GM21515 (cell line): ENCODE data around the gene CERK.

Experiments
- ATAC-seq: cut with Tn5 transposase; IDR thresholded peaks from one replicate; pipeline ENCODE4 v1.9.1; 2021; ENCODE audit not compliant: unreplicated experiment

The CERK gene

DNA sequence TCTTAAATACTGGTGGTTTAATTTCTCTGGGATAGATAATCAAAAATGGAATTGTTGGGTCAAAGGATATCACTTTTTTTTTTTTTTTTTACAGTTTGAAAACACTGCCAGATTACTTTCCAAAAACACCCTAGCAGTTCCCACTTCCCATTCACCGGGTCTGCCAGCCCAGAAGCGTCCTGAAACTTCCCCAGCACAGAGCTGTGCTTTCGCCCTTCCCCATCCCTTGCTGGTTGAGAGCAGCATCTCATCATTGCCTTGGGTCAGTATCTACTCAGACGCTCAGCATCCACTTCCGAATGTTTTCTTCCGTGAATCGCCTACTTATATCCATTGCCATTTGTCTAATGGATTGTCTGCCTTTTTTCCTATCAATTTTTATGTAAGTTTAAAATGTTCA lies 5.5 kb downstream of the CERK start:
- no peak for ATAC-seq

DNA sequence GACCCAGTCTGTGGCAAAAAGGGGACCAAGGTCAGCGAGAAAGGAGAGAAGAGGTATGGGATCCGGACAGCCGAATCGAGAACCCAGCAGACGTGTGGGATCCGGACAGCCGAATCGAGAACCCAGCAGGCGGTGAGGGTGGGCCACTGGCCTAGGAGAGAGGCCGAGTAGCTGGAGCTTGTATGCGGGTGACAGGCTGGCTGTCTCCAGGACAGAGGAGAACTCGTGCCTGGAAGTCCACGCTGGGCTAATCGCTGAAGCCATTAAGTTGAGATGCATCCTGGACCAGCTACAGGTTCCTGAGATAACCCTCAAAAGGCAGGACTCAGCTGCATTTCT lies 6.0 kb downstream of the CERK start:
- ATAC-seq, result no peak

DNA sequence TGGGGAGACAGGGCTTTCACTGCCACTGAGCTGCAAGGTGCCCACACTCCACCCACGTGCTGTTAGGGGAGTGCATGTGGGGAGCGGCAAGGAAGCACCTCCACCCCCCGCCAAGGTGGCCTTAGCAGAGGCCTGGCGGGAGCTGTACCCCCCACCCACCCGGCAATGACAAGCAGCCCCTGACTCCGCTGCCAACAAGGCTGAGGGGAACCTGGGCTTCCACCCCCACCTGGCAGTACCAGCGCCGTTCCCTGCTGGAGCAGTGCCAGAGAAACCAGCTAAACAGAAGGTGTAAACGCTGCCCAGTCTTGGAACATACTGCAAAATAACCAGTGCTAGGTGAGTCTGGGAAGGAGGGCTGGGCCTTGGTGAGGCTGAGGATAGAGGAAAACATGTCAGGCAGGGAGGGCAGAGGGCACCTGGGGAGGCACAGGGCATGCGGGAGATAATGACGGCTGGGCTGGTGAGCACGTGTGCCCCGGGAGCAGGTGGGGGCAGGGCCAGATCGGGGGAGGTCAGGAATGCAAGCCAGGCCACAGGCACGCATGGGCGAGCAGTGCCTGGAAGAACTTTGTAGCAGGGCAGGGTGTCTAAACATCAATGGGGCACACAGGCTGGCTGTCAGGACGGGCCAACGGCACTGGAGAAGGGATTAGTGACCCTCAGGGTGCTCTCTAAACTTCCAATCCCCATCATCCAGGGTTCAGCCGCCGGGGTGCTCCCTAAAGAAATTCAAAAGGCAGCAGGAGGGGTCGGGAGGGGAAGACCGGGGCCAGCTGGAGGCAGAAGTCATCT lies 6.6 kb downstream of the CERK start:
- ATAC-seq, result no peak

DNA sequence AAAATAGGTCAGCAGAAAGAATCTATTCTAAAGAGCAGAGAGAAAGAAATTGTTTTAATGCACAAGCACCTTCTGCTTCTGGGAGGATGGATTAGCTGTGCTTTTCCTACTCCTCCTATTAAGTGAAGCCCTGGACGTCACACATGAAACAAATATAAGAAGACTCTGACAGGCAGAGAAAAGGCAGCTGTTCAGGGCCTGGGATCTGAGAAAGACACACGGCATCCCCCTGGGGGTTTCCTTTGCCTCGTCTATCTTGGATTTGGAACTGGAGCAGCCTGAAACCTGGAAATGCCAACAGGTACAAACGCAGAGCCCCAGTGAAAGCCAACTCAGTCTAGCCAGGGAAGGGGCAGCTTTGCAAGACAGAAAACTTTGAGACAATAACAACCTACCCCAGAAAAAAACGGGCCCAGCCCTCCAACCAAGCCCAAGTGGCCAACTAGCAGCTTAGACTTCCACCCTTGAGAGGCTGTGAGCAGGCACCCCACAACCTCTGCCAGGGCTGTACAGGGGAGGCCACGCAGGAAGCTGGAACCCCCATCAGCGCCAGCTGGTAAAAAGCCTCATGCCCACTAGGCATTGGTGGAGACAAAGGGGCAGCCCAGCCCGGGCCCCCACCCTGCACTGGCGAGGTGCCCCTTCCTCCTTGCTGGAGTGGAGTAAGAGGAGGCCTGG lies 7.3 kb downstream of the CERK start:
- no peak for ATAC-seq

DNA sequence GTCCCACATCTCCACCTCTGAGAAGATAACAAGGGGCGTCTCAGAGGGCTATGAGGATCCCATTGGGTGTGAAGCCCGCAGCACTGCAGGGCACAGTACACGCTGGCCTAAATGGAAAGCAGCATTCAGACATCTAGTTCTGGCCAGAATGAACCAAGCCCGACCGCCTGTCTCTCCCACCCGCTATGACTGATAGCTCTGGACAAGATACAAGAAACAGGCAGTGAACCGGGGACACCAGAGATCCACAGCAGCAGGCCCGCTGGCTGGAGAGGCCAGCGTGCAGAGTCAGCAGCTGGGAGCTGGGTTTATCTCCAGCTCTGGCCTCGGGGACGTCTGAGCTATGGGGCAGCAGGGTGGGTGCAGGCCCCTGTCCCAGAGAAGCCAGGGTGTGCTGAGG lies 9.6 kb downstream of the CERK start:
- no peak for ATAC-seq

DNA sequence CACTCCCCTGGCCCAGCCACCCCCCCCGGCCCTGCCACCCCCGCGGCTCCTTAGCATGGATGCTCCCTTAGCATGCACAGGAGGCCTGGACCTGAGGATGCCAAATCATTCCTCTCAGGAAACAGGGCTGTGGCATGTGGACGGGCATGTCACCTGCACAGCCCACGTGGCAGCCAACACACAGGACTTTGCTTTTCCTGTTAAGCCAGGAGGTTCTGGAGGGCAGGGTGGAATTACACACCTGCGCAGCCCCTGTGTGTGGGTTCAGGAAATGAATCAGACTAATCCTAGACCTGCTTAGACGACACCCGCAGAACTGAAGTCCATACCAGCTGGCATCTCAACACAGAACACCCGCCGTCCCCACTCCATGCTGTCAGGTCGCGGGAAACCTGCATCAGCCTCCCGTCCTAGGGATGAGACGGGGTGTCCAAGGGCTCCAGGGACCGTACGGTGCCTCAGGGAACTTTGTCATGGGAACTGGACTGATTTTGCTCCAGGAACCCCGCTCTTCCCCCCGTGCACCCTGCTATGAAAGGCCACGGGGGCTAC lies 10.2 kb downstream of the CERK start:
- no peak for ATAC-seq

DNA sequence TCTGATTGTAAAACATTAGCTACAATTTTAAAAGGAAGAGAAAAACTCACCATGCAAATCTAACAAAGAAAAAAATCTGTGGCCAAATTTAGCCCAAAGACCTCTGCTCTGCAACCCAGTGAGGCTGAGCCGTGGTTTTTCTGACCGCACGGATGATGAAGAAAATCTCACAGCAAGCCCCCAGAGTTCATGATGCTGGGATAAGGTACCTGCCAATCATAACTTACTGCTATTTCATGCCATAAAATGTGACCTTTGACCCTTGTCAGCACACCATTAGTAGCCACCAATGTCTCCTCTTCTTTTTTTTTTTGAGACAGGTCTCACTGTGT lies 11.1 kb downstream of the CERK start:
- no peak for ATAC-seq

DNA sequence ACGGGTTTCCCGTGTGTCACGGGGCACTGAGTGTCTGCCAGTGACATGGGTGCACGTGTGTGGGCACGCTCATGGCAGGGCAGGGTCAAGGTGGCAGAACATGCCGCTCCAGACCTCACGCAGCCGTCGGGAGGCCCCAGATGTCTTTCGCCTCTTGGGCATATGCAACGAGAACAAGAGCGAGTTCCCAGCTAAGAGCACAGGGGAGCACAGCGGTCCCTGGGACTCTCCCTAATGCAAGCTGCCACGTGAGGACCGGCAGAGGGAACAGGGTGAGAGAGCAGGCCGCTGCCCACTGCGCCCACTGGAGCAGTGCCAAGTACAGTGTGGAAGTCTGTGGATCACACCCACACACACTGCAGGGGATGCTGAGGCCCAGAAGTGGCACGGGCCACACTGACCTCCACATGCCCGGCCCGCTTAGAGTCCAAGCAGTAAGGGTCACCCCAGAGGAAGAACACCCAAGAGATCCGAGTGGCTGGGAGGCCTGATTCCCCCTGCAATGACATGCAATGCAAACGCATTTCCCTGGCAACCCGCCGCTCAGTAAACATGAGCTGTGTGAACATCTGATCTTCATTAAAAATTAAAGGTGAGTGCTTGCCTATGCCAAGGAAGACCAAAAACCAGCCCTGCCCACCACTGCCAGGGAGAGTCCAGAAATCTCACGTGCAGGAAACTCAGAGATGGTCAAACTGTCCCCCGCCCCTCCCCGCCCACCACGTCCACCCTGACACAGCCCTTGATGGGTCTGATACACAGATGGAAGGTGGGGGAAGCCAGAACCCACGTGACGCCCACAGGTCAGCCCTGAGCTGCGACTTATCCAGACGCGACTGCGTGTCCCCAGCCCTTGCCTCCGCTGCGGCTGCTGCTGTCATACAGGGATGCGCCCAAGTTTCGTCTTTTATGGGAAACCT lies 11.7 kb downstream of the CERK start:
- ATAC-seq, result no peak

DNA sequence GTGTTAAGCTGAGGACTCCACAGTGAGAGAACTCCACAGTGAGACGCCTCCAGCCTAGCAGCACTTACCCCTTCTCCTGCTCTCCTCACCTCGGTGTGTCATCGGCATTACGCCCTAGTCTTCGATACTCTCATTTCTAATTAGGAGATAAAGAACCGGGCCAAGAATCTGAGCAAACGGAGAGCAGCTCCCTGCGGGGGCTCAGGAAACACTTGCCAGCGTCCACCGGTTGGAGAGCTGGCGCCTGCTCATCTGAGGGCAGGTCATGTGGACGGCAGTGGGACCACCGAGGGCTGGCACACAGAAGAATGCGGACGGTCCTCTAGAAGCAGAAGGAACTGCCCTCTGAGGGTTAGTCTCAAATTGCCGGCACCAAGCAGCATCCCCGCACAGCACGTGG lies 13.0 kb downstream of the CERK start:
- ATAC-seq, result no peak

DNA sequence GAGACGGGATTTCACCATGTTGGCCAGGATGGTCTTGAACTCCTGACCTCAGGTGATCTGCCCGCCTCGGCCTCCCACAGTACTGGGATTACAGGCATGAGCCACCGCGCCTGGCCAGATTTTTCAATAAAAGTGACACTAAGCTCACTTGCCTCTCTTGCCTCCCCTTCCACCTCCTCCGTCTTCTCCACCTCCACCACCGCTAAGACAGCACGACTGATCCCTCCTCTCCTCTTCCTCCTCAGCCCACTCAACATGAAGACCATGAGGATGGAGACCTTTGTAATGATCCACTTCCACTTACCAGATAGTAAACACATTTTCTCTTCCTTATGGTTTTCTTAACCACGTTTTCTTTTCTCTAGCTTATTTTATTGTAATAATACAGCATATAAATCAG lies 14.2 kb downstream of the CERK start:
- no peak for ATAC-seq

DNA sequence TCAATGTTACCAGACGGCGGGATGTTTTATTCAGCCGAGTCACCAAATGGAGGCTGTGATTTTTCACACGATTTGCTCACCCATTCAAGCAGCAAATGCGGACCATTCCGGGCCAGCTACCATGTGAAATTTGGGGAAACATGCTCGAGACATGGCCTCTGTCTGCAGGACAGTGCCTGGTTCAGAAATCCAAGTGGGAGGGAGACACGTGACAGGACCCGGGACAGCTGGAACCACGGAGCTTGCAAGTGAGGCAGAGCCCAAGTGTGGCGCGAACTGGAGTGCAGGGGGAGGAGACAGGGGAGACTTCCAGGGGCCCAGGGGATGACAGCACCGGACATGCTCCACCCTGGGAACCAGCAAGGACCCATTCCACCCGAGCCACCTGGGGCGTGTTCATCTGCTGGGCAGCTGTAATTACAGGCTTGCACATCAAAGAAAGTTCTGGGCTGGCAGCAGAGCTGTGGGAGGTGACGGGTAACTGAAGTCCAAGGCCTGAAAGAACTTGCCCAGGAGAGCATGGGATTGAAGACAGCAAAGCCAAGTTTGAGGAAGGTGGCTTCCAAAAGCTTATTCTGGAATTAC lies 16.5 kb downstream of the CERK start:
- ATAC-seq, result no peak

DNA sequence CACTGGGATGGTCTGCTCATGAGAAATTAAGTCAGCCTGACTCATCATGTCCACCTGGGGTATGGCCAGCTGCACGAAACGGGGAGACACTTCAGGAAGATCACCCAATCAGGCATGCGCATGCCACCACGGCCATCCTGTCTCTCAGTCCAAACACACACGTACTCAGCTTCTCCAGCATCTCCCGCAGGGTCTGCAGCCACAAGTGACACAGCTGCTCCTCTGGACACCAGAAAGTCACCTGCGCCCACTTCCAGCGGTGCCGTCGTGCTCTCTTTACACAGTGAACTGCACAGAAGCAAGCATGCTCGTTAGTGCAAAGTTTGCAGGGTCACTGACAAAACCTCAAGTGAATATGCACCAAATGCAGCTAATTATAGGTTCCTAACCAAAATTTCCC lies 18.1 kb downstream of the CERK start:
- ATAC-seq, result no peak

DNA sequence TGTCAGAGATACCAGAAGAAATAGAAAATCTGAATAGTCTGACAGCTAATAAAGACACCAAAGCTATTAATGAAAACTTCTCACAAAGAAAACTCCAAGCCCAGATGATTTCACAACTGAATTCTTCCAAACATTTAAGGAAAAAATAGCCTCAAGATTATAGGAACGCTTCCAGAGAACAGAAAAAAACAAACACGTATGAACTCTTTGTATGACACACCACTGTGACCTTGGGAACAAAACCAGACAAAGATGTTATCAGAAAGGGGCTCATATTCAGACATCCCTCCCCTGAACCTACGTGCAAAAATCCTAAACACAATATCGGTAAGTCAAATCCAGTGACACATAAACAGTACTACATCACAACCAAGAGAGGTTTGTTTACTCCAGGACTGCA lies 23.5 kb downstream of the CERK start:
- ATAC-seq, result no peak

DNA sequence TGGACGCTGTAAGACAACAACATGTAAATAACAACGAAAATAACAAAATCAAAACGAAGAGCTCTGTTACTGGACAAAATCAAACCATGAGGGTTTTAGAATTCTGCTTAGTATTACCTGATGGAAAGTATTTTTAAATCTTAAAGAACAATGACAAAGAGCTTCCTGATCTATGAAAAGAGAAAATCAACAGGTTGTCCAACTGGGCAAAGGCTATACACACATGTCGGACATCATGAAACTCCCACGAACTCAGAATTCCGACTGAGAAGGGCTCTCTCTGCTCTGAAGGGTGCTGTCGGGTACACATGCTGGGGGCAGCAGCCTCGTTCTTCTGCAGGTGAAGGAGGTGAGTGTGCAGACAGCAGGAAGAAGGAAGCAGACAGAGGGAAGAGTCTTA lies 25.8 kb downstream of the CERK start:
- no peak for ATAC-seq

DNA sequence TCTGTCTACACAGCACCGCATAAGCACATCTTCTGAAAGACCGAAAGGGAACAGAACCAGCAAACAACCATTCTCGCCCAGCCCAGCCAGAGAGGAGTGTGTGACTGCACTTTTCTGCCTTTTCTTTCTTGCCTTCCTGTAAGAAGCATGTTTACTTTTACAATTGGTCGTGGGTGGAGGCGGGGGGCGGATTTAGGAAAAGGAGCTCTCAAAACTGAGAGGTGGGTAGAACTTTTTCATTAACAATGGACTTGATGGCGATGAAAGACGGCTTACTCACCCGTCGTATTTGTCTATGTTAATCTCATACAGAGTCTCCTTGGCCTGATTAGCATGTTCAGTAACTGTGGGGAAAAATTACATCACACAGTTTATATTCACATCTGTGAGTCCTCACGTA lies 27.2 kb downstream of the CERK start:
- ATAC-seq, result no peak

DNA sequence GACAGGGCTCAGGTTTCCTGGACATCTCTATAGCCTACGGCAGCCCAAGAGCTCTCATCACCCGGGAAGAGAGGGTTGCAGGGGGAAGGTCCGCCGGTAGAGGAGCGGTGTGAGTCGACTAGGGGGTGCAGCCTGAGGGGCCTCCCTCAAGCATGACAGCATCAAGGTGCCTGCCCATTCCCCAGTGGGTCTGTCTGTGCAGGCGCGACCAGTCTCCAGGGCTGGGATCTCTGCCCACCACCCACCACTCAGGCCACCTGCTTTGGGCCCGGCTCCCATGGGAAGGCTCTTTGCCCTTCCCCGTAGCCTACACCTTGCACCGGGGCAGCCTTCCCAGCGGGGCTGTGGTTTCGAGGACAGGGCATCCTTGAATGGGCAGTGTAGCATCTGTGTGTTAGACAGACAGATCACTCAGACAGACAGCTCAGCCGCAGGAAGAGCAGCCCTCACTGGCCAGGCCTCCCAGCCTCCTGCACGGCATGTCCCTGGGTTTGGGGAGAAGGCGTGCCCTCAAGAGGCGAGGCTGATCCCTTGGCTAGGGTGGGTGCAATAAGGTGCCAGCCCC lies 29.2 kb downstream of the CERK start:
- ATAC-seq, result no peak

DNA sequence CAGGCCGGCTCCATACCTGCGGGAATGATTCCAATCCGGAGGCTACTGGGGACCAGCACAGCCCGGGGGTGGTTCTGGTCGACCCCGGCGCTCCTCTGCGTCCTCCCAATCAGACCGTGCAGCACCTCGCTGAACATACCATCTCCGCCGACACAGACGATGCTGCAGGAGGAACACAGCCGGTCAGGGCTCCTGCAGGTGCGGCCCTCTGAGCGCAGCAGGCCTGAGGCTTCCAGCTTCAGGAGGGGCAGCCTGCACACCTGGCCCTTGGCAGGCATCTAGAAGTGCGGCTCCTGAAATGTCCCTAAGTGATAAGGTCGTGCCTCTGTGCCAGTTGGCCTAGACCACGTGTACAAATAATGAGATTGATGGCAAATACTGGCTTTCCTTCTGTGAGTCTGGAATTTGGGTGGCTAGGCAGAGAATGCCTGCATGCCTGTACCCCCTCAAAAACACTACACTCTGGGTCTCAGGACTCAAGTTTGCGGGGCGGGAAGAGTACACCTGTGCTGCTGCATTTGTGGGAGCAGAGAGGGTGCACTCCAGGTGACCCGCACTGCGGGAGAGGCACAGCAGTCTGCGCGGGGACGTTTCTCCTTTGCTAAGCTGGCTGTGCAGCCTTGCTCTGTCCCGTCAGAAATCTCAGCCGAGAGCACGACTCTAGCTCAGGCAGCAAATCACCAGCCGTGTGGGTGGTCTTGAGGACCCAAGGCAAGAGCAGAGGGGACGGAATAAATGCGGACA lies 30.1 kb downstream of the CERK start:
- ATAC-seq, result no peak

DNA sequence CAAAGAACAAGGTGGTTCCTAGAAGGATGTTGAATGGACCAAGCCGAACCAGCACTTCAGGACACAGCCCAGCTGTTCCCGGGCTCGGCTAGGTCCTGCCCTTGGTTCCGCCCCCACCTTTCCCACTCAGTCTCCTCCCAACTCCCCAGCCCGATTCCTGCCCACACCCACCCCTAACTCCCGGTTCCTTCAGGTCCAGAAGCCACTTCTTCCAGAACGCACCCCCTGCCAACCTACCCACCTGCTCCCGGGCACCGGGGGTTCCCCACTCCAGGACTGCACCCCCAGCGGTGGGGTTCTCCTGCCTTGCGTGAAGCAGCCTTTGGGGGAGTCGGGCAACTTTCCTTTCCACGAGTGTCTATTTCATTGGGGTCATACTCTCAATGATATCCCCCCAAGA lies 30.7 kb downstream of the CERK start:
- no peak for ATAC-seq

DNA sequence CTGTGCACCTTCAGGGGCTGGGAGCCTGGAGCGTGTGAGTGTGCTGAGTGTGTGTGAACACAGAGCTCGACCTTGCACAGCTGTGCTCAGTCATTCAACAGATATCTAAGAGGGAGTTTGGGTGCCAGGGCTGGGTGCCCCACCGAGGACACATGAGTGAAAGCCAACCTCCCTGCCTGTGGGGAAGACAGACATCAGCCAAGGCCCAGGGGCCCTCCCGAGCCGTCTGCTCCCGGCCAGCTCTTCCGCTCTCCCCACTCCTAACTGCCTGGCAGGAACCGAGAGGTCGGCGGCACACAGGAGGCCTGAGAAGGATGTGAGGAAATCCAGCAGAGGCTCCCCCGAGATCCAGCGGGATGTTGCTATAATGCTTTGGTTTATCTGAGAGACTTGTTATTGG lies 32.0 kb downstream of the CERK start:
- no peak for ATAC-seq

DNA sequence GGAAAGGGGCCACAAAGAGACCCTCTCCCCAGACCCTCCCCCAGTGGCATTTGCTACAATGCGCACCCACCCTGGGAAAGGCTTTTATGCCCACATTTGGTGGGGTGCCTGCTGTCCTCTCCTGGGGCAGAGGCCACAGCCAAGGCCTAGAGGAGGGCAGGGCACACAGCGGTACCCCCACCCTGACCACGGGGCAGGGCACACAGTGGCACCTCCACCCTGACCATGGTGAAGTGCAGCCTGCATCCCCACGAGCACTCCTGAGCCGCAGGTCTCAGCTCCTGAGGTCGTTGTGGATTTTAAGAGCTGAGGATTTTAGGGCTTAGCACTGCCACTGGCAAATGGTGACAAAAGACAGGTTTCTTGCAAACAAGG lies 34.1 kb downstream of the CERK start:
- no peak for ATAC-seq
